GM23338 (cell line): ENCODE data around the gene DNAJC16. TPM values are rescaled to one million over a fixed set of nuclear protein-coding genes. Genes with fewer than 3 reads are reported as not detected.

Experiments used
- ATAC-seq: fragments of 200-7000 bp; cut with Tn5 transposase; 3 replicates; pipeline ENCODE4 v1.9.1; 2020
- DNase-seq: peaks from one replicate; pipeline ENCODE4 v3.0.0-alpha.2; 2015; ENCODE audit warnings: low spot score
- H2AFZ ChIP-seq: fragments of 200-600 bp; sonication (generic); 2 replicates; pipeline ENCODE4 v1.8.0; 2016; ENCODE audit warnings: antibody characterized with exemption, mild to moderate bottlenecking, moderate library complexity
- H3F3A ChIP-seq: fragments of 200-600 bp; sonication (generic); replicated peaks from 2 replicates; pipeline ENCODE4 v1.8.0; 2017; ENCODE audit warnings: antibody characterized with exemption, mixed run types, low read depth
- H3K27ac ChIP-seq: fragments of 200-600 bp; sonication (generic); 2 replicates; pipeline ENCODE4 v1.6.1; 2016; ENCODE audit warnings: low read depth
- H3K27me3 ChIP-seq: fragments of 200-600 bp; sonication (generic); 2 replicates; pipeline ENCODE4 v1.8.0; 2016; ENCODE audit warnings: mild to moderate bottlenecking, mixed run types, moderate library complexity; ENCODE audit not compliant: insufficient read depth
- H3K36me3 ChIP-seq: fragments of 200-600 bp; sonication (generic); 2 replicates; pipeline ENCODE4 v1.8.0; 2016; ENCODE audit warnings: mild to moderate bottlenecking; ENCODE audit not compliant: insufficient read depth
- H3K4me1 ChIP-seq: fragments of 200-600 bp; sonication (generic); 2 replicates; pipeline ENCODE4 v1.8.0; 2016; ENCODE audit warnings: mild to moderate bottlenecking, moderate library complexity; ENCODE audit not compliant: insufficient read depth
- H3K4me2 ChIP-seq: fragments of 200-600 bp; sonication (generic); 2 replicates; pipeline ENCODE4 v1.7.1; 2017; ENCODE audit warnings: mixed run types
- H3K4me3 ChIP-seq: fragments of 200-600 bp; sonication (generic); 2 replicates; pipeline ENCODE4 v1.6.1; 2016; ENCODE audit warnings: mixed run types
- H3K79me2 ChIP-seq: fragments of 200-600 bp; sonication (generic); replicated peaks from 2 replicates; pipeline ENCODE4 v1.8.0; 2017; ENCODE audit warnings: mild to moderate bottlenecking; ENCODE audit not compliant: insufficient read depth
- H3K9me2 ChIP-seq: fragments of 200-600 bp; sonication (generic); 2 replicates; pipeline ENCODE4 v1.8.0; 2017; ENCODE audit not compliant: insufficient read depth
- H4K20me1 ChIP-seq: fragments of 200-600 bp; sonication (generic); replicated peaks from 2 replicates; pipeline ENCODE4 v1.8.0; 2017; ENCODE audit warnings: mild to moderate bottlenecking; ENCODE audit not compliant: insufficient read depth
- H3K27ac Mint-ChIP-seq: 2 replicates; pipeline ENCODE4 v1.8.0; 2020; ENCODE audit warnings: inconsistent platforms, mild to moderate bottlenecking, moderate library complexity, mixed read lengths
- H3K27me3 Mint-ChIP-seq: 3 replicates; pipeline ENCODE4 v1.8.0; 2022; ENCODE audit warnings: low read depth, mild to moderate bottlenecking, moderate library complexity, mixed read lengths, inconsistent platforms; ENCODE audit not compliant: insufficient read depth, poor library complexity
- H3K36me3 Mint-ChIP-seq: 3 replicates; pipeline ENCODE4 v1.8.0; 2021; ENCODE audit warnings: low read depth, mild to moderate bottlenecking, inconsistent platforms, moderate library complexity, mixed read lengths
- H3K4me1 Mint-ChIP-seq: 3 replicates; pipeline ENCODE4 v1.8.0; 2020; ENCODE audit warnings: mild to moderate bottlenecking, inconsistent platforms, mixed read lengths
- H3K4me3 Mint-ChIP-seq: 3 replicates; pipeline ENCODE4 v1.8.0; 2021; ENCODE audit warnings: moderate library complexity, mild to moderate bottlenecking, inconsistent platforms, mixed read lengths
- H3K9me3 Mint-ChIP-seq: 3 replicates; pipeline ENCODE4 v1.8.0; 2020; ENCODE audit warnings: moderate library complexity, mild to moderate bottlenecking, inconsistent platforms, mixed read lengths
- CREB1 ChIP-seq: fragments of 250-450 bp; sonication (Bioruptor Pico); IDR thresholded peaks from 2 replicates; pipeline ENCODE4 v1.5.0; 2020; ENCODE audit warnings: low read depth, mild to moderate bottlenecking, moderate library complexity
- CTCF ChIP-seq, 2 experiments: fragments of 200-600 bp in 1 of 2; sonication (generic) in 1 of 2; conservative IDR thresholded peaks; 2 replicates each; pipeline versions ENCODE4 v1.5.1 to v1.6.1; 2016 to 2017; ENCODE audit warnings: antibody characterized with exemption in 2 of 2, low read depth in 2 of 2, mild to moderate bottlenecking in 2 of 2, moderate library complexity in 1 of 2
- ETS1 ChIP-seq: IDR thresholded peaks from 2 replicates; pipeline ENCODE4 v1.6.1; 2016; ENCODE audit warnings: antibody characterized with exemption
- EZH2 ChIP-seq: fragments of 200-600 bp; sonication (generic); IDR thresholded peaks from one replicate; pipeline ENCODE4 v1.8.0; 2017; ENCODE audit warnings: antibody characterized with exemption, mild to moderate bottlenecking, low read depth; ENCODE audit not compliant: unreplicated experiment
- EZH2phosphoT487 ChIP-seq: fragments of 200-600 bp; sonication (generic); IDR thresholded peaks from one replicate; pipeline ENCODE4 v1.8.1; 2018; ENCODE audit warnings: antibody characterized with exemption; ENCODE audit not compliant: unreplicated experiment
- JUNB ChIP-seq: IDR thresholded peaks from one replicate; pipeline ENCODE4 v1.6.1; 2016; ENCODE audit warnings: antibody characterized with exemption; ENCODE audit not compliant: unreplicated experiment
- NANOG ChIP-seq: IDR thresholded peaks from 2 replicates; pipeline ENCODE4 v1.6.1; 2016; ENCODE audit warnings: antibody characterized with exemption, borderline replicate concordance
- POLR2AphosphoS5 ChIP-seq: IDR thresholded peaks from 2 replicates; pipeline ENCODE4 v1.6.1; 2016; ENCODE audit warnings: antibody characterized with exemption, low read depth
- REST ChIP-seq: IDR thresholded peaks from one replicate; pipeline ENCODE4 v1.6.1; 2018; ENCODE audit warnings: antibody characterized with exemption; ENCODE audit not compliant: unreplicated experiment
- STAT1 ChIP-seq: IDR thresholded peaks from one replicate; pipeline ENCODE4 v1.6.1; 2016; ENCODE audit warnings: antibody characterized with exemption; ENCODE audit not compliant: unreplicated experiment
- ZNF114 ChIP-seq: fragments of 250-450 bp; sonication (Bioruptor Pico); IDR thresholded peaks from 2 replicates; pipeline ENCODE4 v1.5.0; 2020; ENCODE audit warnings: mild to moderate bottlenecking, moderate library complexity
- ZNF331 ChIP-seq: fragments of 250-450 bp; sonication (Bioruptor Pico); IDR thresholded peaks from 2 replicates; pipeline ENCODE4 v1.5.0; 2020; ENCODE audit warnings: low read depth, mild to moderate bottlenecking, moderate library complexity
- ZNF462 ChIP-seq: fragments of 250-450 bp; sonication (Bioruptor Pico); IDR thresholded peaks from 2 replicates; pipeline ENCODE4 v1.5.0; 2020; ENCODE audit warnings: mild to moderate bottlenecking, moderate library complexity
- polyA plus RNA-seq: library from polyadenylated mRNA; unstranded; fragments of >200 nt; fragmentation: Nextera tagmentation; extraction: Ambion mirVana; gene quantifications from 2 replicates; pipeline ENCODE4 v1.2.1, GENCODE V29; 2016
- total RNA-seq: library from RNA; depleted of rRNA; stranded (reverse); fragments of >200 nt; shearing (Covaris generic); gene quantifications from 2 replicates; pipeline ENCODE4 v1.2.3, GENCODE V29; 2014

Gene DNAJC16
- total and polyA plus RNA-seq, 2 experiments from 2014 or later = 6.3 to 18.0 TPM

GRCh38 chr1:15538771-15539170, 12.1 kb downstream of the DNAJC16 start:
- no peak overlapping the region for H3K27ac Mint-ChIP-seq
- no peak overlapping the region for H3K4me2 ChIP-seq
- peaks cover 2% of the 10 kb centered on the region for H3K27me3 Mint-ChIP-seq
- ATAC-seq (no peak), DNase-seq (no peak)
- H3K36me3 Mint-ChIP-seq = peaks cover 36% of the 10 kb centered on the region
- H3K27ac ChIP-seq = no peak overlapping the region
- no peak overlapping the region for H2AFZ ChIP-seq
- H3K27me3 ChIP-seq = no peaks in the 10 kb centered on the region
- no peak overlapping the region for H3K4me3 Mint-ChIP-seq
- H3K36me3 ChIP-seq = peaks cover 23% of the 10 kb centered on the region
- H3F3A ChIP-seq = no peaks in the 10 kb centered on the region
- no peak overlapping the region for H3K4me3 ChIP-seq
- no peaks in the 10 kb centered on the region for H3K4me1 ChIP-seq
- no peaks in the 10 kb centered on the region for H3K9me2 ChIP-seq
- no peaks in the 10 kb centered on the region for H3K9me3 Mint-ChIP-seq
- H3K79me2 ChIP-seq = no peaks in the 10 kb centered on the region
- TF ChIP-seq POLR2AphosphoS5 (no peak), ZNF114 (CRISPR knock-in tag) (no peak), ZNF331 (CRISPR knock-in tag) (no peak), REST (no peak), JUNB (no peak), EZH2 (no peak), CREB1 (no peak), ETS1 (no peak), EZH2phosphoT487 (no peak), CTCF (conservative IDR thresholded peaks at IDR 0.05; ENCODE audit: low read depth in 2 of 2) (no peak), NANOG (no peak), STAT1 (no peak), ZNF462 (CRISPR knock-in tag) (no peak)
- no peaks in the 10 kb centered on the region for H3K4me1 Mint-ChIP-seq
- H4K20me1 ChIP-seq = no peaks in the 10 kb centered on the region; the same call in 1 of the 2 replicates
